MM.1S (cell line): ENCODE results near the gene PDAP1.
"Not testable (repeated sequence)": the region's sequence is repeated elsewhere in the genome, so short reads cannot be mapped to it uniquely, and the experiment has no call there.

Source experiments
- DNase-seq: peaks from one replicate; pipeline ENCODE4 v3.0.0-alpha.2; 2015
- H2AFZ ChIP-seq: fragments of 300-600 bp; sonication (generic); 2 replicates; pipeline ENCODE4 v1.6.0; 2016; ENCODE audit warnings: antibody characterized with exemption, low read length
- H3F3A ChIP-seq: fragments of 300-600 bp; sonication (generic); 2 replicates; pipeline ENCODE4 v1.6.1; 2016; ENCODE audit warnings: mild to moderate bottlenecking, antibody characterized with exemption, low read length, moderate library complexity, mixed read lengths; ENCODE audit not compliant: insufficient read depth
- H3K27ac ChIP-seq: fragments of 300-600 bp; sonication (generic); 2 replicates; pipeline ENCODE4 v1.5.1; 2016; ENCODE audit warnings: mild to moderate bottlenecking, low read length
- H3K27me3 ChIP-seq: fragments of 300-600 bp; sonication (generic); replicated peaks from 2 replicates; pipeline ENCODE4 v1.6.0; 2016; ENCODE audit warnings: low read length; ENCODE audit not compliant: insufficient read depth
- H3K36me3 ChIP-seq: fragments of 300-600 bp; sonication (generic); replicated peaks from 2 replicates; pipeline ENCODE4 v1.6.1; 2016; ENCODE audit warnings: mild to moderate bottlenecking, low read length, mixed read lengths; ENCODE audit not compliant: insufficient read depth
- H3K4me1 ChIP-seq: fragments of 300-600 bp; sonication (generic); 2 replicates; pipeline ENCODE4 v1.6.1; 2016; ENCODE audit warnings: low read length, mixed read lengths
- H3K4me2 ChIP-seq: fragments of 300-600 bp; sonication (generic); 2 replicates; pipeline ENCODE4 v1.6.0; 2016; ENCODE audit warnings: low read depth, low read length
- H3K4me3 ChIP-seq: fragments of 300-600 bp; sonication (generic); 2 replicates; pipeline ENCODE4 v1.5.1; 2016; ENCODE audit warnings: low read length, mixed read lengths
- H3K79me2 ChIP-seq: fragments of 300-600 bp; sonication (generic); 2 replicates; pipeline ENCODE4 v1.6.1; 2016; ENCODE audit warnings: mixed run types, low read length, mixed read lengths
- H3K9ac ChIP-seq: fragments of 300-600 bp; sonication (generic); 2 replicates; pipeline ENCODE4 v1.6.1; 2016; ENCODE audit warnings: low read length, mixed read lengths
- H3K9me2 ChIP-seq: fragments of 300-600 bp; sonication (generic); replicated peaks from 2 replicates; pipeline ENCODE4 v1.6.1; 2016; ENCODE audit warnings: mild to moderate bottlenecking, low read length, mixed read lengths; ENCODE audit not compliant: insufficient read depth
- H3K9me3 ChIP-seq: fragments of 300-600 bp; sonication (generic); replicated peaks from 2 replicates; pipeline ENCODE4 v1.6.1; 2016; ENCODE audit warnings: mild to moderate bottlenecking, low read length, mixed read lengths; ENCODE audit not compliant: insufficient read depth
- H4K20me1 ChIP-seq: fragments of 300-600 bp; sonication (generic); 2 replicates; pipeline ENCODE4 v1.6.1; 2016; ENCODE audit warnings: mild to moderate bottlenecking, low read length, moderate library complexity, mixed read lengths; ENCODE audit not compliant: insufficient read depth
- CTCF ChIP-seq: fragments of 300-600 bp; sonication (generic); IDR thresholded peaks from 2 replicates; pipeline ENCODE4 v1.5.1; 2016; ENCODE audit warnings: antibody characterized with exemption, low read length, mixed read lengths
- EZH2 ChIP-seq: fragments of 300-600 bp; sonication (generic); optimal IDR thresholded peaks from 2 replicates; pipeline ENCODE3; 2017; ENCODE audit warnings: low read depth, mild to moderate bottlenecking, antibody characterized with exemption, low read length, mixed read lengths
- EZH2phosphoT487 ChIP-seq: fragments of 300-600 bp; sonication (generic); IDR thresholded peaks from 2 replicates; pipeline ENCODE4 v1.6.1; 2018; ENCODE audit warnings: antibody characterized with exemption, low read length

Gene PDAP1

GRCh38 chr7:99380032-99380822, 28.2 kb downstream of the PDAP1 start:
- Histone ChIP-seq H3K9ac (peak overlapping the region; percentile 62), H3K4me1 (peaks cover 25% of the 10 kb centered on the region)

GRCh38 chr7:99379693-99380031, 28.7 kb downstream of the PDAP1 start:
- Histone ChIP-seq H2AFZ (peak overlapping the region; percentile 52), H3K79me2 (peaks cover 79% of the 10 kb centered on the region), H3K9ac (peak overlapping the region; percentile 62), H3F3A (peaks cover 35% of the 10 kb centered on the region), H3K27ac (peak overlapping the region; percentile 79), H3K4me3 (peak overlapping the region; percentile 49), H3K4me1 (peaks cover 25% of the 10 kb centered on the region), H3K4me2 (peak overlapping the region; percentile 90)
- not testable (repeated sequence) for H3K36me3 ChIP-seq, H3K9me2 ChIP-seq, H4K20me1 ChIP-seq, H3K27me3 ChIP-seq, H3K9me3 ChIP-seq, DNase-seq

More at GRCh38 chr7:99380032-99380822, 28.2 kb downstream of the PDAP1 start:
- Histone ChIP-seq H4K20me1 (no peaks in the 10 kb centered on the region), H3K36me3 (no peaks in the 10 kb centered on the region; the same call in 1 of the 2 replicates), H3F3A (peaks cover 35% of the 10 kb centered on the region), H3K27me3 (no peaks in the 10 kb centered on the region), H3K4me2 (peak overlapping the region; percentile 90), H3K9me3 (no peaks in the 10 kb centered on the region), H3K9me2 (no peaks in the 10 kb centered on the region), H3K4me3 (peak overlapping the region; percentile 49), H3K79me2 (peaks cover 74% of the 10 kb centered on the region), H2AFZ (peak overlapping the region; percentile 52), H3K27ac (peak overlapping the region; percentile 79)
- TF ChIP-seq CTCF: no peak
- no peak for TF ChIP-seq EZH2phosphoT487
- no peak for DNase-seq

GRCh38 chr7:99379043-99379577, 29.3 kb downstream of the PDAP1 start:
- H3K36me3 ChIP-seq: no peaks in the 10 kb centered on the region; the same call in 1 of the 2 replicates
- peaks cover 25% of the 10 kb centered on the region for H3K4me1 ChIP-seq
- no peaks in the 10 kb centered on the region for H3K9me2 ChIP-seq
- H2AFZ ChIP-seq: no peak overlapping the region
- peak overlapping the region; percentile 62; the same call in 1 of the 2 replicates for H3K9ac ChIP-seq
- TF ChIP-seq CTCF (no peak), EZH2 (no peak), EZH2phosphoT487 (no peak)
- no peaks in the 10 kb centered on the region for H3K9me3 ChIP-seq
- peak overlapping the region; percentile 49 for H3K4me3 ChIP-seq
- H3F3A ChIP-seq: peaks cover 35% of the 10 kb centered on the region
- peak; percentile 65 for DNase-seq
- peak overlapping the region; percentile 90; the same call in 1 of the 2 replicates for H3K4me2 ChIP-seq
- no peaks in the 10 kb centered on the region for H4K20me1 ChIP-seq
- no peaks in the 10 kb centered on the region for H3K27me3 ChIP-seq
- peaks cover 76% of the 10 kb centered on the region for H3K79me2 ChIP-seq
- H3K27ac ChIP-seq: peak overlapping the region; percentile 79
